Suppressor macrophage (primary cell): ENCODE data around the gene CLP1.
"Not testable (repeated sequence)": the region's sequence is repeated elsewhere in the genome, so short reads cannot be mapped to it uniquely, and the experiment has no call there.

Experiments
- DNase-seq, 4 experiments: peaks; one replicate each; pipeline ENCODE4 v3.0.0-alpha.2; 2020 to 2022

Gene CLP1

DNA sequence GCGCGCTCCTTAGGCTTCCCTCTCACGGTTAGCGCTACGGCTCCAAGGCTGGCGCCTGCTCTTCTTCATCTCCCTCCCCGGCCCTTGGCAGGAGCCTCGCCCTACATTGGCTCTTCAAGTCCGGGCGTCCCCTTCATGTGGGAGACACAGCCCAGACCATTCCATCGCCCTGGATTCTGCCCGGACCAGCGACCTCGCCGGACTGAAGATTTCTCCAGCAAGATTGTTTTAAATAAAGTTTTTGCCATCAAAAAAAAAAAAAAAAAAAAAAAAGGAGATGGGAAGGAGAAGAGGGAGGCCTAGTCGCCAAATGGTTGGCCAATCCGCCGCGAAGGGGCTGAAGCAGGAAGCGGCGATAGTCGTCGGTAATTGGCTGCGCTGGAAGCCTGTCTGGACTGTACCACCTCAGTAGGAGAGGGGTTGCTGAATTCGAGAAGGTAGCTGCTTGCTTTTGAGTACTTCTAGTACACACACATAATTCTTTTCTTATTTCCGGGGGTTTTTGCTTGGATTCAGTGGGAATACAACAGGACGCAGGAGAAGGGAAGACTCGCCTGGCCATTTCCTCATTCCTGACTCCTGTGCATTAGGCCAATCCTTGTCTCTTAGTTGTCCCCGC, 9.7 kb downstream of the CLP1 start:
- DNase-seq = peak; percentile 96 to 100 (median 98)

DNA sequence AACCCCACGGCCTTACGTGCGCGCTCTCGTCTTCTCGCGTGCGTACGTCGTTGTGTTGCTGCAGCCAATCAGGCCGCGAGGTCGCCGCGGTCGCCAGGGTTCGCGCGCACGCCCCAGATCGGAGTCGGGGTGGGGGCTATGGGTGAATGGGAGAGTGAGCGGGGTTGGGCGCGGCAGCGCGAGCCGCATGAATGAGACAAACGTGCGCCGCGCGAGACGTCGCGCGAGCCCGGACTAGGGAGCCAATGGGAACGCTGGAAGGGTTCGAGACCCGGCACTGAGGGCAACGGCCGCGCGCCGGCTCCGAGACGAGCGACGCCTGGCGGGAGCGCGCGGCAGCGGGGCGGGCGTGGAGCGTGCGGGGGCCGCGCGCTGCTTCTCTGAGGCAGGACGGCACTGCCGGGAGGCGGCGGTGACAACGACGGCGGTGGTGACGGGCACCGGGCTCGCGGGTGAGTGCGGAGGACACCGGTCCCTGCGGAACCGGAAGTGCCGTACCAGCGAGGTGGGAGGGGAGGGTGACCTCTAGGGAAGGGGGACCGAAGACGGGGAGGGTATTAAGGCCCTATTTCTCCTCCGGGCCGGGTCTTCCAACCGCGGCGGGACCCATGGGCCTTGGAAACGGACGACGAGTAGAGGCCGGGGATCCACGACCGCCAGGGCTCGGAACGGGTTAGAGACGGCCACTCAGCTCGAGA, 10.3 kb downstream of the CLP1 start, which contains the start of gene ZDHHC5:
Gene ZDHHC5, plus strand, starts transcription at position 379 of the 698 bp plus-strand sequence. CDS start 4,977 bp downstream, outside the sequence.
- DNase-seq = peak; percentile 99 to 100 (median 99)

DNA sequence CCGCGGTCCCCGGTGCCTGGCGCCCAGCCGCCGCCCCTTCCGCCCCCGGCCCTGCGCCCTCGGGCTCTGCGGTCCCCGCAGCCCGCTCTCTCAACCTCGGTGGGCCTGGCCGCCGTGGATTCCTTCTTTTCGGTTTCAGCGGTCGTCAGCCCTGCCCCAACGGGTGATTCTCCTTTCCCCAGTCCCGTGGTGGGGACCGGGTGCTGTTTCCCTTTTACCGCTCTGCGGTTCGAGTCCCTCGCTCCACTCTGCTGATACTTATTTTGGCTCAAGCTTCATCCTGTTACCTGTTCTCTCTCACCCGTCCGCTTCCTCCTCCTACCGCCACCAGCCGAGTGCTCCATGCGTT, 10.8 kb downstream of the CLP1 start:
- DNase-seq = peak; percentile 55 to 70 (median 64)

DNA sequence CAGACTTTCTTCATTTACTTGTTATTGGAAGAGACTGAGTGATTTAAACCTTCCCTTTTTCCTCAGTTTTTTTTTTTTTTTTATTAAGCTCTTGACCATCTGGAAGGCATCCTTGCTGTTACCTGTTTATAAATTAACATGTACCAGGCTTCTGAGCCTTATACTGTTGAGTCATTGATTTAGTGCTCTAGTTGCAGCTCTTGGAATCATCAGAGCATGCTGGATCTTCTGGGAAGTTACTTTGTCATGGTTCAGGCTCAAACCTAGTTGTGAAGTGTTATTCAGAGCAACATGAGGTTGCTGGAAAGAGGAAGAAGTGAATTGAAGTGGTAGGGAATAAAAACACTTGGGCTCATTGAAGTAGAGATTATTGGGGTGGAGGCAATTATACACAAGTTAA, 16.7 kb downstream of the CLP1 start:
- no peak for DNase-seq

DNA sequence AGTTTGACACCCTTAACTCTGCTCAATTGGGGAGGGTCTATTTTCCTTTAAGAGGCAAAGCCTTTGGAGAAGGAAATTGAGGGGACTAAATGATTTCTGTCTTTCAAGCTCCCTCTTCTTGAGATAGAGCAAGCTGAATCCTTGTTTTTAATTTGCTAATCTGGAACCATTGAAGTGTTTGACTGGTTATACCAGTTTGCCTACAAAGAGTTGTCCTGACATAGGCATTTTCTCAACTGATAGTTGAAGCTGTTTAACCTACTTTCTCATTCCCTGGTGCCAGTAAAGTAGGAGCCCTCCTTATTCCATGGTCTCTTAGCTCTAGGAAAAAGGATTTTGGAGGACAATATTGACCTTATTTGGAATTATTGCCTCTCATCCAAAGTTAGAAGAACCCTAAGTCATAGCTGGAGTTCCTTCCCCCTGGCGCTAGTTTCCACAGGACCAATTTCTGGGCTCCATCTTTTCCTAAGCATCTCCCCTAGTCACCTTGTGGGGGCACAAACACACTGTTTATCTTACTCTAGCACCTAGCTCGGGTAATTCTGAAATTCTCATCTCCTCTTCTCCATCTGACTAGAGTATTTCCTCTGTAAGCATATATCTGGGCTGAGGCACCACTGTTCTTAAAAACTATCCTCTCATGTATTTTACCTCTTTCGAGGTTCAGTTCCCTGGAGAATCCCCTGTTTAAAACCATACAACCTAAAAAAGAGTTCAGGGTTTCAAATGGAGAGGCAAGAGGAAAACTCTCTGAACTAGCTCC, 17.8 kb downstream of the CLP1 start:
- DNase-seq = no peak

DNA sequence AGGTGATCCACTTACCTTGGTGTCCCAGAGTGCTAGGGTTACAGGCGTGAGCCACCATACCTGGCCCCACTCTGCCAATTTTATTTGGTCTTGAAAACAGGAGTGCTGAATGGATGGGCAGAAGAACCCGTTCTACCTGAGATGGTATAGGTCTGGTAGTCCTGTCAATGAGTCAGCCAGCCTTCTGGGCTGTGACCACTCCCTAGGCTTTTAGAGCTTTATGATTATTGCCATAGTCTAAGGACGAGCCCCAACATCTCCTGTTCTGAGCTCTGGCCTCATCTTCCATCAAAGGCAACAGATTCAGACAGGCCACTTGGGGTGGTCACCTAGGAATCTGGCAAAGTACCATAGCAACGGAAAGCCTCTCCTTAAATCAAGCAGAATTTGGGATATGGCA, 21.8 kb downstream of the CLP1 start:
- no peak for DNase-seq

DNA sequence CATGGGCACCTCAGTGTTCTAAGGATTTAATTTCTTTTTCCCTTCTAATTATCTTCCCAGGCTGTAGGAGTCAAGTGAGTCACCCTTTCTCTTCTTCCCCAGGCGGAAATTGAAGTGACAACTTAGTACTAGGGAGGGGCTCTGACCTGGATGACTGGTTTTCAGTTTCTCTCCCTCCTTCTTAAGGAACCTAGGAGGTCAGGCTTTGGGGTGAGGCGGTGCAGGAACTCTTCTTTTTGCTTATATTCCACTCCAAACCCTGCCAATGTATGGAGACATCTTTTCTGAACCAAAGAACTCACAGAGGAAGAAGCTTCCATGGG, 23.0 kb downstream of the CLP1 start:
- peak in 1 of 4 experiments; percentile 16 for DNase-seq

DNA sequence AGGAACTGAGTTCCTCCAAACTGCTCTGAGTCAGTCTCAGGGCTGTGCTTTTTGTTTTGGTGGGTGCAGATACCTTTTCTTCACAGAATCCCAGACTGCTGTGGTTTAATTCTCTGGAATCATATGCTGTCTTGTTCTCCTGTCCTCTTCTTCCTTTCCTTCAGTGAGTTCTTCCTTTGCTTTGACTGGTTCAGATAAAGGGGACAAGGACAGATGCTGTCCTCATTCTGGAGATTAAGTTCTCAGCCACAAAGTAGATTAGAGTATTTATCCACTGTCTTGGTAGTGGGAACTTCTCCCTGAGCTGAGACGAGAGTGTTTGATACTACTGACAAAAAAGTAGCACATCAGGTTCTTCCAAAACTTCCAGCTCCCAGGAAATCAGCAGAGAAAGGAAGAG, 23.6 kb downstream of the CLP1 start:
- DNase-seq = no peak

DNA sequence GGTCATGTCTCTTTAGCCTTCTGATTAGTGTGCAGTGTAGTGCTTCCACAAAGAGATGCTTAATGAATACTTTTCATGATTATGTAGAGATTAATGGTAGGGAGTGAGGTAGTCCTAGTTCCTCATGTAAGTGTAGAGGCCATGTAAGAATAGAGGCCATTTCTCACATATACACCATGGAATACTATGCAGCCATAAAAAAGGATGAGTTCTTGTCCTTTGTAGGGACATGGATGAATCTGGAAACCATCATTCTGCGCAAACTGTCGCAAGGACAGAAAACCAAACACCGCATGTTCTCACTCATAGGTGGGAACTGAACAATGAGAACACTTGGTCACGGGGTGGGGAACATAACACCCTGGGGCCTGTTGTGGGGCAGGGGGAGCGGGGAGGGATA, 32.9 kb downstream of the CLP1 start:
- not testable (repeated sequence) for DNase-seq

DNA sequence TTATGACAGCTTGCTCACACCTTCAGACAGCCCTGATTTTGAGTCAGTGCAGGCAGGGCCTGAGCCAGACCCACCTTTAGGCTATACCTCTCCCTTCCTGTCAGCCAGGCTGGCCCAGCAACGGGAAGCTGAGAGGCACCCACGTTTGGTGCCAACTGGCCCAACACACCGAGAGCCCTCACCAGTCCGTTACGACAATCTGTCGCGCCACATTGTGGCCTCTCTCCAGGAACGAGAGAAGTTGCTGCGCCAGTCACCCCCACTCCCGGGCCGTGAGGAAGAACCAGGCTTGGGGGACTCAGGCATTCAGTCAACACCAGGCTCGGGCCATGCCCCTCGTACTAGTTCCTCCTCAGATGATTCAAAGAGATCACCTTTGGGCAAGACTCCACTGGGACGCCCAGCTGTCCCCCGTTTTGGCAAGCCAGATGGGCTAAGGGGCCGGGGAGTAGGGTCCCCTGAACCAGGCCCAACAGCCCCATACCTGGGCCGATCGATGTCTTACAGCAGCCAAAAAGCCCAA, 41.3 kb downstream of the CLP1 start:
- no peak for DNase-seq

DNA sequence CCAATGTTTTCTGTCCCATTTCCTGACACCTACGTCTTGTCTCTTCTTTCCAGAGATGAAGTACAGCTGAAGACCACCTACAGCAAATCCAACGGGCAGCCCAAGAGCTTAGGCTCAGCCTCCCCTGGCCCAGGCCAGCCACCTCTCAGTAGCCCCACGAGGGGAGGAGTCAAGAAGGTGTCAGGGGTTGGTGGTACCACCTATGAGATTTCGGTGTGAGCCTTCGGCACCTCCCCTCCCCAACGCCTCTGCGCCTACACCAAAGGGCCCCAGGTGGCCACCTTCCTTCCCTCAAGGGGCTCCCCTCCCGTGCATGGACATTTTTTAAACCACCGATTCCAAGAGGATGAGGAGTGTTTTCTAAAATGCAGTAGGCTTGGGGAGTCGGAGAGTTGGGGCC, 42.3 kb downstream of the CLP1 start:
- DNase-seq = no peak

DNA sequence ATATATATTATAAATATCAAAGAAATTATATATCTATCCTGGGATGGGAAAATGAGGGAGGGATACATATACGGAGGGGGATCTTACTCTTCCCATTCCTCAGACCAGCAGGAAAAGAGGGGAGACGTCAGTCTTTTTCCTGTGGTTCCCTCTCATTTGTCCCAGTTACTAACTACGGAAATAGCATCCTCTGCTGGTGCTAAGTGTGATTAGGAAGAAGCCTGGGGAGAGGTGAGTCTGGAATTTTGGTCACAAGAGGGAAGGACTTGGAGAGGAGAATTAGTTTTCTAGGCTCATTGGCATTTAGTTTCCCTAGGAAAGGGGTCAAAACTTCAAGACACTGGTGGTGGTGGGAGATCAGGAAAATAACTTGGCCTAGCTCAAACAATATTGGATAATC, 42.9 kb downstream of the CLP1 start:
- no peak for DNase-seq

DNA sequence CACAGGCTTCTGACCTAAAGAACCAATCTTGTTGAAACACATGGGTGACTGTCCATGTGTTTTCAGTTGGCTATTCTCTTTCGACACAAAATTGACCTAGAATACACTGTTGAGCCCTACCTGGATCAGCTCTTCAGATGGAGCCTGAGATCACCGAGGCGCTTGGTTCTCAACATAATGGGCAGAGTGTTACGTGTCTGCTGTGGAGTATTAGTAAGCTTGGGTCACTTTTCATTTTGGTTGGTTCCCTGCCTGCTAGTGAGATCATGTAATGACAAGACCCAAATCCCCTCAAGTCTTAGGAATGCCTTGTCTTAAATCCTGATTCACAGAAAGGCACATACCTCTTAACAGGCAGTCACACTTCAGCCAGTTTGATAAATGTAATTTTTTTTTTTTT, 45.8 kb downstream of the CLP1 start:
- DNase-seq = no peak

DNA sequence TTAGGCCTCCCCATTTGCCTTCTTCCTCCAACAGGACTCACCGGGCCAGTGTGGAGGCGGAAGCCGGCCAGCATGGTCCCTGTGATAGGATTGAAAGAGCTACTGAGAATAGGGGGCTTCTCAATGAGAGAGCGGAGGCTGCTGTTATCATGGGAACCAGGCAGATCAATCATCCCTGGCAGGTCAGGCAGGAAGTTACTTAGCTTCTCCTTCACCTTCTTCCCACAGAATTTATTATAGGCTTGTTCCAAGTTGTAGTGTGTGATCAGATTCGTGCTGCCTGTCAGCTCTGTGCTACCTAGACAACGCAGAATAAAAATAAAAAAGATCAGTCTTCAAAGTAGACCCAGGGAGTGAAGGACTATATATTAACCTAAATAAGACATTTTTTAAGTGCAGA, 47.4 kb downstream of the CLP1 start:
- DNase-seq = no peak

DNA sequence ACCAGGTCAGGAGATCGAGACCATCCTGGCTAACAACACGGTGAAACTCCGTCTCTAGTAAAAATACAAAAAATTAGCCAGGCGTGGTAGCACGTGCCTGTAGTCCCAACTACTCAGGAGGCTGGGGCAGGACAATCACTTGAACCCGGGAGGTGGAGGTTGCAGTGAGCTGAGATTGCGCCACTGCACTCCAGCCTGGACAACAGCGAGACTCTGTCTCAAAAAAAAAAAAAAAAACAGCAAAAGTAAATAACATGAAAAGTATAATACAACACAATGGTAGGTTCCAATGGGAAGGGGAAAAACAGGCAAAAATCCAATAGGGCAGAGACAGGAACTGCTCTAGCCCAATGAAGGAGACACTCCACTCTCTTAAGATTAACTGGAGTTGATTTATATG, 47.9 kb downstream of the CLP1 start:
- not testable (repeated sequence) for DNase-seq

DNA sequence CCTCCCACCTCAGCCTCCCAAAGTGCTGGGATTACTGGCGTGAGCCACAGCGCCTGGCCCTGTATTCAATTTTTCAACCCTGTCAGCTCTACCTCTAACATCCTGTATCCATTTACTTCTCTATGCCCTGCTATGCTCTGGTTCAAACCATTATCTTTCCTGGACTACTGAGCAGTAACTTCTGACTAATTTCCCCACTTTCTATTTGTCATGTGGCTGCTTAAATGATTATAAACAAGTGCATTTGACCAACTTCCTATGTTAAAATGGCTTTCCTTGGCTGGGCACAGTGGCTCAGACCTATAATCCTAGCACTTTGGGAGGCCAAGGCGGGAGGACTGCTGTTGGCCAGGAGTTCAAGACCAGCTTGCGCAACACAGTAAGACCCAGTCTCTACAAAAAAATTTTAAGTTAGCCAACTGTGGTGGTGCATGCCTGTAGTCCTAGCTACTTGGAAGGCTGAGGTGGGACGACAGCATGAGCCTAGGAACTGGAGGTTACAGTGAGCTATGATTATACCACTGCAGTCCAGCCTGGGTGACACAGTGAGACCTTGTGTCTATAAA, 52.3 kb downstream of the CLP1 start:
- DNase-seq = no peak
